Upper lobe of left lung (tissue), 4 donors: ENCODE measurements around the gene ZNF138.

Source experiments
- CTCF ChIP-seq, 6 experiments: fragments of 450-650 bp in 4 of 6; fragments of 200-600 bp in 2 of 6; sonication (generic) in 2 of 6; IDR thresholded peaks; one replicate each; pipeline ENCODE4 v1.5.1; 2016 to 2019; ENCODE audit warnings: antibody characterized with exemption in 6 of 6
- EP300 ChIP-seq, 4 donors: sonication (generic); formaldehyde crosslinking; IDR thresholded peaks; one replicate each; pipeline ENCODE4 v1.5.1; 2017; ENCODE audit warnings: antibody characterized with exemption in 4 of 4, control low read depth in 2 of 4
- POLR2AphosphoS5 ChIP-seq, 2 donors: sonication (generic); formaldehyde crosslinking; IDR thresholded peaks; one replicate each; pipeline ENCODE4 v1.5.1; 2017; ENCODE audit warnings: antibody characterized with exemption in 2 of 2

- TF ChIP-seq CTCF (IDR thresholded peaks at IDR 0.05) (no peak), EP300 (IDR thresholded peaks at IDR 0.05) (no peak), POLR2AphosphoS5 (IDR thresholded peaks at IDR 0.05) (no peak)
These were observed 84.5 kb downstream of the ZNF138 start for GRCh38 chr7:64878684-64879083.
